Neural crest cell (in vitro differentiated cells): ENCODE data around the gene OSBPL6. TPM values are rescaled to one million over a fixed set of nuclear protein-coding genes. Genes with fewer than 3 reads are reported as not detected.

ENCODE experiments used
- DNase-seq: peaks from one replicate; pipeline ENCODE4 v3.0.0; 2021; ENCODE audit warnings: low read depth, mixed read lengths, low spot score
- H3K27ac Mint-ChIP-seq: one replicate; pipeline ENCODE4 v1.8.0; 2021; ENCODE audit warnings: mild to moderate bottlenecking, mixed read lengths; ENCODE audit not compliant: unreplicated experiment
- H3K27me3 Mint-ChIP-seq: 2 replicates; pipeline ENCODE4 v1.8.0; 2021; ENCODE audit warnings: low read depth, mild to moderate bottlenecking, mixed read lengths
- H3K36me3 Mint-ChIP-seq: 2 replicates; pipeline ENCODE4 v1.8.0; 2021; ENCODE audit warnings: low read depth, mild to moderate bottlenecking, mixed read lengths
- H3K4me1 Mint-ChIP-seq: 2 replicates; pipeline ENCODE4 v1.8.0; 2021; ENCODE audit warnings: mixed read lengths
- H3K4me3 Mint-ChIP-seq: one replicate; pipeline ENCODE4 v1.8.0; 2021; ENCODE audit warnings: mild to moderate bottlenecking, mixed read lengths
- H3K9me3 Mint-ChIP-seq: 2 replicates; pipeline ENCODE4 v1.8.0; 2021; ENCODE audit warnings: mixed read lengths
- total RNA-seq: library from RNA; stranded (reverse); gene quantifications from 2 replicates; pipeline ENCODE4 v1.2.1, GENCODE V29; 2021
- TF ChIP-seq, protein P1 (sequence below): fragments of 200-600 bp; sonication (generic); conservative IDR thresholded peaks from 2 replicates; pipeline ENCODE4 v1.5.0; 2021; ENCODE audit warnings: antibody characterized with exemption, mild to moderate bottlenecking

OSBPL6 gene
- total RNA-seq, 1 donor from 2014 or later = 10.8 TPM

DNA sequence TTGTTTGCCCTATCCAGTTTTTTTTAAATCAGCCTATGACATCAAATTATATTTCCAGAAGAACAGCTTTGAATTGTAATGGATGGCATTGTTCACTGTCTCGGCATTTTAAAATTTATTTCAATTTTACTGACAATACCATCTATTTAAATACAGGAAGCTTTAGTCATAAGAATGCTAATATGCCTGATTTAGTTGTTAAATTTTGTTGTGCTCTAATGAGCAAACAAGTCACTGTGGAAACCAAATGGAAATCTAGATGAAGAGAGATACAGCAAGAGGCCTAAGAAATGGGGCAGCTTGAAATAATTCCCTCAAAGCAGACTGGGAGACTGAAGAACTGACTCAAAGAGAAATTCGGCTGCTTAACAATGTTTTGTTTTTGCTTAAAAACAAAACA, 76.8 kb downstream of the OSBPL6 start:
- H3K9me3 Mint-ChIP-seq = no peaks in the 10 kb centered on the region
- DNase-seq = no peak

DNA sequence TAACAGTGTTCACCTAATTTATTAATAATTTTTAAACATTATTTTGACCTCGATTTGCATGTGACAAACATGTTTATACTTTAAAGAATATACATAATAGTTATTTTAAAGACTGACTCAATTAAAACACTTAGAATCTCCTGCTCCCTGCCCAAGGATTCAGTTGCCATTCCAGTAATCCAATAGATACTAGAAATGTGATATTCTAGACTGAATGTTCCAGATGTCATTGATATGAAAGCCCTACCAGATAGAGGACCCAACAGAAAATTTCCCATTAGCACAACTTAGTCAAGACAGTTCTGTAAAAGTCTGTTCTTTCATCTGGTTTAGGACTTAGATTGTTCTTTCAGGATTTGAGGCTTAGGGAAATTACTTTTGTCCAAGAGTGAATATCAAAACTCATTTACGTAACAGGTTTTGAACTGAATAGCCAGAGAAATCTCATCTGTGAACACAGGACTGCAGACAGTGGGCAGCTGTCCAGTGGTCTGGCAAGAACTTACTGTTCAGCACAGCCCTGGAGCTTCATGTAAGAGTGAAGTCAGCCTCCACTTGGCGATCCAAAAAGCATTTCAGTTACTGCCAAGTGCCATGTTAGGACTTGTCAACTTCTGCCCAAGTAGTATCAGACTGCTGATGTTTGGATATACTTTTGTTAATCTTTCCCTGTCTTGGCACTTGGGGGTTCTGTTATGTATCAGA, 77.5 kb downstream of the OSBPL6 start:
- H3K4me1 Mint-ChIP-seq = peaks cover 4% of the 10 kb centered on the region
- no peak overlapping the region for H3K27ac Mint-ChIP-seq

More for the DNA sequence above, 76.8 kb downstream of the OSBPL6 start:
- Mint-ChIP-seq H3K4me3 (no peak overlapping the region), H3K36me3 (no peaks in the 10 kb centered on the region), H3K27me3 (no peaks in the 10 kb centered on the region), H3K4me1 (peaks cover 4% of the 10 kb centered on the region), H3K27ac (no peak overlapping the region)
- TF ChIP-seq, protein P1, sequence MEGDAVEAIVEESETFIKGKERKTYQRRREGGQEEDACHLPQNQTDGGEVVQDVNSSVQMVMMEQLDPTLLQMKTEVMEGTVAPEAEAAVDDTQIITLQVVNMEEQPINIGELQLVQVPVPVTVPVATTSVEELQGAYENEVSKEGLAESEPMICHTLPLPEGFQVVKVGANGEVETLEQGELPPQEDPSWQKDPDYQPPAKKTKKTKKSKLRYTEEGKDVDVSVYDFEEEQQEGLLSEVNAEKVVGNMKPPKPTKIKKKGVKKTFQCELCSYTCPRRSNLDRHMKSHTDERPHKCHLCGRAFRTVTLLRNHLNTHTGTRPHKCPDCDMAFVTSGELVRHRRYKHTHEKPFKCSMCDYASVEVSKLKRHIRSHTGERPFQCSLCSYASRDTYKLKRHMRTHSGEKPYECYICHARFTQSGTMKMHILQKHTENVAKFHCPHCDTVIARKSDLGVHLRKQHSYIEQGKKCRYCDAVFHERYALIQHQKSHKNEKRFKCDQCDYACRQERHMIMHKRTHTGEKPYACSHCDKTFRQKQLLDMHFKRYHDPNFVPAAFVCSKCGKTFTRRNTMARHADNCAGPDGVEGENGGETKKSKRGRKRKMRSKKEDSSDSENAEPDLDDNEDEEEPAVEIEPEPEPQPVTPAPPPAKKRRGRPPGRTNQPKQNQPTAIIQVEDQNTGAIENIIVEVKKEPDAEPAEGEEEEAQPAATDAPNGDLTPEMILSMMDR = no peak

DNA sequence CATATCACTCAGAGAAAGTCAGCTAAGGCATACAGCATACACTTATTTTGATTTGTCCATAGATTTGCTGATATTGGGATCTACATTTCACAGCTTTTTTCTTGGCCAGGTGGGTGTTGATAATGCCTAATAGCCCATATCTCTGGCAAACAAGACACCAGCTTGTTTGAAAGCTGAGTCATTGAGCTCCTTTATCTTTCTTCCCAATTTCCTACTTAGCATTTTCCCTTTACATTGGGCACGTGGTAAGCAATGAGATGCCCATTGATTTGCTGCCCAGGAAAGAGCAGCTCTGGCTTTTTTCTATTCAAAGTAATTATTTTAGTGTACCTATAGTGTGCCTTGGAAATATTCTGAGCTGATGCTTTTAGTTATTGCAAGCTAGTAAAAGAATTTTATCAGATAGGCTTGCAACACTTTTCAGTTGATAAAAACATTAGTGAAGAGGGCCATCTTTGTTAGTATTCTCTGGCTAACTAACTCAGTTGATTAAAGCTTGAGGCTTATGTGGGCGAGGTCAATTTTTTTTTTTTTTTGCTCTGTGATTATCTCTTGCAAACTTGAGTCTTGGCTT, 79.6 kb downstream of the OSBPL6 start:
- H3K4me3 Mint-ChIP-seq = no peak overlapping the region
- peaks cover 17% of the 10 kb centered on the region for H3K4me1 Mint-ChIP-seq
- TF ChIP-seq, protein P1 = no peak
- H3K9me3 Mint-ChIP-seq = no peaks in the 10 kb centered on the region
- H3K27me3 Mint-ChIP-seq = no peaks in the 10 kb centered on the region
- DNase-seq = no peak
- H3K27ac Mint-ChIP-seq = no peak overlapping the region
- H3K36me3 Mint-ChIP-seq = no peaks in the 10 kb centered on the region

More for the DNA sequence above, 77.5 kb downstream of the OSBPL6 start:
- Mint-ChIP-seq H3K27me3 (no peaks in the 10 kb centered on the region), H3K4me3 (no peak overlapping the region), H3K36me3 (no peaks in the 10 kb centered on the region), H3K9me3 (no peaks in the 10 kb centered on the region)
- TF ChIP-seq, protein P1 = no peak
- DNase-seq = no peak

DNA sequence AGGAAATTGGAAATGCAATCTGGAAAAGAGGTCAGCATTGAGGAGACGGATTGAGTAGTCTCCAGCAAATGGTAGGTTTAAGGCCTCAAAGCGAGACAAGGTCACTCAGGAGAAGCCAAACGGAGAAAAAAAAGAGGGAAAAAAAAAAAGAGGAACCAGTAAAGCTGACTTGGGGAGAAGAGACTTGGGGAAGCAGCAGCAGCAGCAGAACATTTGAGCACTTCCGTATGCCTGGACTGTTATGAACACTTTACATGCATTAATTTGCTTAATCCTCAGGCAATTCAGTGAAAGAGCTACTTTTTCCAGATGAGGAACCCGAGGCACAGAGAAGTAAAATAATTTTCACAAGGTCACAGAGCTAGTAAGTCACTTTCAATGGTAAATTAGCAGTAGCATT, 81.3 kb downstream of the OSBPL6 start:
- DNase-seq = no peak
- Mint-ChIP-seq H3K4me1 (peaks cover 26% of the 10 kb centered on the region), H3K9me3 (no peaks in the 10 kb centered on the region), H3K27me3 (no peaks in the 10 kb centered on the region), H3K36me3 (no peaks in the 10 kb centered on the region), H3K27ac (no peak overlapping the region), H3K4me3 (no peak overlapping the region)
- TF ChIP-seq, protein P1 = no peak

DNA sequence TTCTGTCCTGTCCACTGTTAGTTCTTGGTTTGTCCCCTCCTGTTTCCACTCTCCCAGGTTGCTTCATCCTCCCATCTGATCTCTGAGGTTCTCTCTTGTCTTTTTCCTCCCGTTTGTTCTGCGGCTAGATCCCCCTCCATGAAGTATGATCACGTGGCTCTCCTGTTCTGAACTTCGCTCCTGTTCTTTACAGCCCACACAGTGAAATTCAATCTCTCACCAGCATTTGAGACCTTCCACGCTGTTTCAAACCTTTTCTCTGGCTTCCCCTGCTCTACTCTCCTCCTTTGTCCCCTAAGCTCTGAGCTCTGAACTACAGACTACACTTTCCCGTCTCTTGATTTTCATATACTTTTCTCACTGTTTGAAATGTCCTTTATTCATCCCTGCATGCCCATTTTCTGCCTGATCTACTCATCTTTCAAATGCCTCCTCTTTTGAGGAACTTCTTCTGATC, 83.5 kb downstream of the OSBPL6 start:
- Mint-ChIP-seq H3K4me1 (peaks cover 26% of the 10 kb centered on the region), H3K27ac (peak overlapping the region; percentile 40), H3K4me3 (peak overlapping the region; percentile 0), H3K27me3 (no peaks in the 10 kb centered on the region), H3K36me3 (no peaks in the 10 kb centered on the region), H3K9me3 (no peaks in the 10 kb centered on the region)
- TF ChIP-seq, protein P1 = no peak
- no peak for DNase-seq
